ENCODE results near the gene MTRR. TPM values are rescaled to one million over a fixed set of nuclear protein-coding genes. Genes with fewer than 3 reads are reported as not detected.
"Not testable (repeated sequence)": the region's sequence is repeated elsewhere in the genome, so short reads cannot be mapped to it uniquely, and the experiment has no call there.

MTRR gene
- total RNA-seq, 2 experiments from 2014 or later = 51.9 to 72.6 TPM

DNA sequence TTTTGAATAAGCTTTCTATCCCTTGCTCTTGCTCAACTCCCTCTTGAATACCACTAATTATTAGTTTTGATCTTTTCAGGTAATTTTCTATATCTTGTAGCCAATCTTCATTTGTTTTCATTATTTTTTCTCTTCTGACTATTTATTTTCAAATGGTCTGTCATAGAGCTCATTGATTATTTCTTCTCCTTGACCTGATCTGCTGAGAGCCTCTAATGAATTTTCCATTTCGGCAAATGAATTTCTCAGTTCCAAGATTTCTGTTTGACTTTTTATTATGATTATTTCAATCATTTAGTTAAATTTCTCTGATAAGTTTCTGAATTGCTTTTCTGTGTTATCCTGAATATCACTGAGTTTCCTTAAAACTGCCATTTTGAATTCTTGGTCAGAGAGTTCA, 39.4 kb downstream of the MTRR start:
- DNase-seq (ENCODE audit: low spot score) = no peak
- CTCF ChIA-PET (ENCODE audit: unreplicated experiment) = no interaction called here
- Histone ChIP-seq H3K4me1 (ENCODE audit: insufficient read depth, low read length, poor library complexity, severe bottlenecking) (no peaks in the 10 kb centered on the region), H2AFZ (ENCODE audit: low read length) (no peak overlapping the region), H3K27ac (ENCODE audit: low read depth, low read length, poor library complexity, severe bottlenecking) (no peak overlapping the region), H3K9me3 (ENCODE audit: low read length) (peaks cover 19% of the 10 kb centered on the region; the same call in 1 of the 2 replicates), H3K4me3 (ENCODE audit: low read depth, low read length, poor library complexity, severe bottlenecking) (no peak overlapping the region), H3K9me2 (ENCODE audit: insufficient read depth, low read length) (no peaks in the 10 kb centered on the region), H3K4me2 (ENCODE audit: low read length) (no peak overlapping the region), H3K79me2 (ENCODE audit: insufficient read depth, low read depth, low read length) (no peaks in the 10 kb centered on the region), H4K20me1 (ENCODE audit: insufficient read depth, low read length) (no peaks in the 10 kb centered on the region), H3K36me3 (ENCODE audit: insufficient read depth, low read length) (peaks cover 64% of the 10 kb centered on the region)
- TF ChIP-seq, protein P1, sequence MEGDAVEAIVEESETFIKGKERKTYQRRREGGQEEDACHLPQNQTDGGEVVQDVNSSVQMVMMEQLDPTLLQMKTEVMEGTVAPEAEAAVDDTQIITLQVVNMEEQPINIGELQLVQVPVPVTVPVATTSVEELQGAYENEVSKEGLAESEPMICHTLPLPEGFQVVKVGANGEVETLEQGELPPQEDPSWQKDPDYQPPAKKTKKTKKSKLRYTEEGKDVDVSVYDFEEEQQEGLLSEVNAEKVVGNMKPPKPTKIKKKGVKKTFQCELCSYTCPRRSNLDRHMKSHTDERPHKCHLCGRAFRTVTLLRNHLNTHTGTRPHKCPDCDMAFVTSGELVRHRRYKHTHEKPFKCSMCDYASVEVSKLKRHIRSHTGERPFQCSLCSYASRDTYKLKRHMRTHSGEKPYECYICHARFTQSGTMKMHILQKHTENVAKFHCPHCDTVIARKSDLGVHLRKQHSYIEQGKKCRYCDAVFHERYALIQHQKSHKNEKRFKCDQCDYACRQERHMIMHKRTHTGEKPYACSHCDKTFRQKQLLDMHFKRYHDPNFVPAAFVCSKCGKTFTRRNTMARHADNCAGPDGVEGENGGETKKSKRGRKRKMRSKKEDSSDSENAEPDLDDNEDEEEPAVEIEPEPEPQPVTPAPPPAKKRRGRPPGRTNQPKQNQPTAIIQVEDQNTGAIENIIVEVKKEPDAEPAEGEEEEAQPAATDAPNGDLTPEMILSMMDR (conservative IDR thresholded peaks at IDR 0.05; ENCODE audit: low read length) = no peak
- no peak for TF ChIP-seq EZH2phosphoT487 (IDR thresholded peaks at IDR 0.05; ENCODE audit: borderline replicate concordance, low read depth, low read length)
- BruUV-seq (replicated peaks) = no TSS peak
- intact Hi-C loops (cut with micrococcal nuclease; ENCODE audit: unreplicated experiment) = no loop called here
- POLR2A ChIA-PET = interaction anchor here (0.7 kb wide), 1 partner anchor 1017 kb away, joined by 3 read pairs; no protein-coding TSS in a partner anchor

DNA sequence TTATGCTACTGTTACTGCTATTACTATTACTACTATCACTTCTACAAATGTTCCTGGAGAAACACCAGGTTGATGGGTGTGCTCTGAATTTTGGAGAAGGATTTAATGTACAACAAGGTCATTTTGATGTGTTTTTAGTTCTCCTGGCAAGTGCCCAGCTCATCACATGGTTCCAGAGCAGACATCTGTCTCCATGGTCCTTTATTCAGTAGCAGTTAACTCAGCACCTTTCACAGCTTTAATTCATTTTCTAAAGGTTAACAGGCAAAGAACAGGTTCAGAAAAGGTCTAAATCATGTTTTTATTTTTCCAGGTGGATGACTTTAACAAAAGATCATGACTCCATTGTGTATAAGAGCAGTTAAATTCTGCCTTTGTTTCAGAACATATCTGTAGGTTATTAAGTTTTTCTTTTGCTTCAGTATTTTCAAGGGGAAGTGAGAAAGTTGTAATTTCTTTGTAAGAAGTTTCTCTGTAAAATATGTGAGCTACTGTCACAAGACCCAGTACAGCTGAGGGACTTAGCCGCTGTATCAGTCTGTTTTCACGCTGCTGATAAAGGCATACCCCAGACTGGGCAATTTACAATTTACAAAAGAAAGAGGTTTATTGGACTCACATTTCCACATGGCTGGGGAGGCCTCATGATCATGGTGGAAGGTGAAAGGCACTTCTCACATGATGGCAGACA, 41.9 kb downstream of the MTRR start:
- Histone ChIP-seq H3K4me1 (ENCODE audit: insufficient read depth, low read length, poor library complexity, severe bottlenecking) (no peaks in the 10 kb centered on the region), H3K27ac (ENCODE audit: low read depth, low read length, poor library complexity, severe bottlenecking) (no peak overlapping the region), H3K9me3 (ENCODE audit: low read length) (peaks cover 19% of the 10 kb centered on the region; the same call in 1 of the 2 replicates), H3K79me2 (ENCODE audit: insufficient read depth, low read depth, low read length) (no peaks in the 10 kb centered on the region), H3K4me2 (ENCODE audit: low read length) (no peak overlapping the region), H4K20me1 (ENCODE audit: insufficient read depth, low read length) (no peaks in the 10 kb centered on the region), H3K36me3 (ENCODE audit: insufficient read depth, low read length) (peaks cover 39% of the 10 kb centered on the region), H3K4me3 (ENCODE audit: low read depth, low read length, poor library complexity, severe bottlenecking) (no peak overlapping the region), H3K9me2 (ENCODE audit: insufficient read depth, low read length) (no peaks in the 10 kb centered on the region), H2AFZ (ENCODE audit: low read length) (no peak overlapping the region)
- no TSS peak for BruUV-seq (replicated peaks)
- CTCF ChIA-PET (ENCODE audit: unreplicated experiment) = no interaction called here
- DNase-seq (ENCODE audit: low spot score) = no peak
- no peak for TF ChIP-seq EZH2phosphoT487 (IDR thresholded peaks at IDR 0.05; ENCODE audit: borderline replicate concordance, low read depth, low read length)
- TF ChIP-seq, protein P1 (conservative IDR thresholded peaks at IDR 0.05; ENCODE audit: low read length) = no peak
- intact Hi-C loops (cut with micrococcal nuclease; ENCODE audit: unreplicated experiment) = no loop called here
- POLR2A ChIA-PET = interaction anchor here (0.6 to 1.5 kb wide), 2 partner anchors 11 to 25 kb away, joined by 3 to 4 read pairs; no protein-coding TSS in a partner anchor

DNA sequence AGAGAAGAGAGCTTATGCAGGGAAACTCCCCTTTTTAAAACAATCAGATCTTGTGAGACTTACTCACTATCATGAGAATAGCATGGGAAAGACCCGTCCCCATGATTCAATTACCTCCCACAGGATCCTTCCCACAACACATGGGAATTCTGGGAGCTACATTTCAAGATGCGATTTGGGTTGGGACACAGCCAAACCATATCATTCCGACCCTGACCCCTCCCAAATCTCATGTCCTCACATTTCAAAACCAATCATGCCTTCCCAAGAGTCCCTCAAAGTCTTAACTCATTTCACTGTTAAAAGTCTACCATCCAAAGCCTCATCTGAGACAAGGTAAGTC, 42.5 kb downstream of the MTRR start:
- H3K27ac ChIP-seq (ENCODE audit: low read depth, low read length, poor library complexity, severe bottlenecking); H3K4me1 ChIP-seq (ENCODE audit: insufficient read depth, low read length, poor library complexity, severe bottlenecking); H3K79me2 ChIP-seq (ENCODE audit: insufficient read depth, low read depth, low read length); H4K20me1 ChIP-seq (ENCODE audit: insufficient read depth, low read length); intact Hi-C loops (cut with micrococcal nuclease; ENCODE audit: unreplicated experiment); POLR2A ChIA-PET; H3K9me2 ChIP-seq (ENCODE audit: insufficient read depth, low read length); H2AFZ ChIP-seq (ENCODE audit: low read length); H3K4me3 ChIP-seq (ENCODE audit: low read depth, low read length, poor library complexity, severe bottlenecking); H3K4me2 ChIP-seq (ENCODE audit: low read length); CTCF ChIA-PET (ENCODE audit: unreplicated experiment); DNase-seq (ENCODE audit: low spot score); BruUV-seq (replicated peaks): not testable (repeated sequence)
- H3K9me3 ChIP-seq (ENCODE audit: low read length) = peaks cover 19% of the 10 kb centered on the region; the same call in 1 of the 2 replicates
- peaks cover 34% of the 10 kb centered on the region for H3K36me3 ChIP-seq (ENCODE audit: insufficient read depth, low read length)
